WTC11 (cell line): ENCODE measurements around the gene NFXL1. TPM values are rescaled to one million over a fixed set of nuclear protein-coding genes. Genes with fewer than 3 reads are reported as not detected.

Experiments
- ATAC-seq: fragments of 200-7000 bp; cut with Tn5 transposase; 2 replicates; pipeline ENCODE4 v1.10.0; 2021; ENCODE audit warnings: mild to moderate bottlenecking, moderate library complexity
- CTCF ChIA-PET: fragments of 300-600 bp; sonication (Branson Sonifier 250); formaldehyde crosslinking; loops from one replicate; lab custom pipeline; 2021; ENCODE audit warnings: antibody characterized with exemption; lab: Charles Lee
- POLR2A ChIA-PET: fragments of 350-600 bp; sonication (Branson Sonifier 250); formaldehyde crosslinking; loops from one replicate; lab custom pipeline; 2021; ENCODE audit warnings: antibody characterized with exemption; lab: Charles Lee
- DNase-seq: peaks from one replicate; pipeline ENCODE4 v3.0.0; 2021; ENCODE audit warnings: low spot score
- H3K27ac Mint-ChIP-seq: 2 replicates; pipeline ENCODE4 v1.8.0; 2021; ENCODE audit warnings: mixed read lengths
- H3K27me3 Mint-ChIP-seq: 2 replicates; pipeline ENCODE4 v1.8.0; 2021; ENCODE audit warnings: low read depth, mild to moderate bottlenecking, moderate library complexity, mixed read lengths
- H3K36me3 Mint-ChIP-seq: 2 replicates; pipeline ENCODE4 v1.8.0; 2021; ENCODE audit warnings: mixed read lengths
- H3K4me1 Mint-ChIP-seq: 2 replicates; pipeline ENCODE4 v1.8.0; 2022; ENCODE audit warnings: mixed read lengths
- H3K4me3 Mint-ChIP-seq: 2 replicates; pipeline ENCODE4 v1.8.0; 2021; ENCODE audit warnings: mild to moderate bottlenecking, moderate library complexity, mixed read lengths
- H3K9me3 Mint-ChIP-seq: 2 replicates; pipeline ENCODE4 v1.8.0; 2021; ENCODE audit warnings: mixed read lengths
- AR ChIP-seq: fragments of 250-450 bp; sonication (Bioruptor Pico); IDR thresholded peaks from 2 replicates; pipeline ENCODE4 v1.9.0; 2021; ENCODE audit warnings: mild to moderate bottlenecking
- CREM ChIP-seq: sonication (generic); formaldehyde crosslinking; IDR thresholded peaks from 2 replicates; pipeline ENCODE4 v1.8.1; 2022; ENCODE audit warnings: mild to moderate bottlenecking, missing genetic modification reagents, moderate library complexity
- E2F1 ChIP-seq: sonication (generic); formaldehyde crosslinking; IDR thresholded peaks from 2 replicates; pipeline ENCODE4 v1.8.0; 2022; ENCODE audit warnings: mild to moderate bottlenecking, missing genetic modification reagents
- E2F4 ChIP-seq: sonication (generic); formaldehyde crosslinking; IDR thresholded peaks from 2 replicates; pipeline ENCODE4 v1.8.1; 2022; ENCODE audit warnings: low read depth, mild to moderate bottlenecking, moderate library complexity, missing genetic modification reagents, borderline replicate concordance
- FOXP4 ChIP-seq: sonication (generic); formaldehyde crosslinking; IDR thresholded peaks from 2 replicates; pipeline ENCODE4 v1.8.0; 2022; ENCODE audit warnings: mild to moderate bottlenecking, missing genetic modification reagents
- JUN ChIP-seq: sonication (generic); formaldehyde crosslinking; IDR thresholded peaks from 2 replicates; pipeline ENCODE4 v1.8.0; 2023; ENCODE audit warnings: mild to moderate bottlenecking, missing genetic modification reagents
- MXD4 ChIP-seq: fragments of 250-450 bp; sonication (Bioruptor Pico); IDR thresholded peaks from 2 replicates; pipeline ENCODE4 v1.8.0; 2021; ENCODE audit warnings: mild to moderate bottlenecking, moderate library complexity, borderline replicate concordance
- PRDM15 ChIP-seq: sonication (generic); formaldehyde crosslinking; IDR thresholded peaks from 2 replicates; pipeline ENCODE4 v1.8.0; 2022; ENCODE audit warnings: missing genetic modification reagents
- ZNF121 ChIP-seq: sonication (generic); formaldehyde crosslinking; IDR thresholded peaks from 2 replicates; pipeline ENCODE4 v1.8.0; 2023; ENCODE audit warnings: missing genetic modification reagents
- ZNF138 ChIP-seq: sonication (generic); formaldehyde crosslinking; conservative IDR thresholded peaks from 2 replicates; pipeline ENCODE4 v1.8.1; 2022; ENCODE audit warnings: mild to moderate bottlenecking, moderate library complexity, missing genetic modification reagents
- ZNF232 ChIP-seq: sonication (generic); formaldehyde crosslinking; IDR thresholded peaks from 2 replicates; pipeline ENCODE4 v1.8.0; 2022; ENCODE audit warnings: mild to moderate bottlenecking, missing genetic modification reagents
- ZNF281 ChIP-seq: sonication (generic); formaldehyde crosslinking; IDR thresholded peaks from 2 replicates; pipeline ENCODE4 v1.8.0; 2023; ENCODE audit warnings: mild to moderate bottlenecking, missing genetic modification reagents
- ZNF317 ChIP-seq: sonication (generic); formaldehyde crosslinking; IDR thresholded peaks from 2 replicates; pipeline ENCODE4 v1.8.1; 2023; ENCODE audit warnings: low read depth, mild to moderate bottlenecking, moderate library complexity, missing genetic modification reagents, borderline replicate concordance
- total RNA-seq: library from RNA; stranded (reverse); gene quantifications from 3 replicates; pipeline ENCODE4 v1.2.3, GENCODE V29; 2021

Gene NFXL1
- total RNA-seq, 1 experiment from 2014 or later = 30.2 TPM

- Mint-ChIP-seq H3K36me3 (peaks cover 9% of the 10 kb centered on the region; the same call in 1 of the 2 replicates), H3K9me3 (peaks cover 15% of the 10 kb centered on the region), H3K4me1 (peaks cover 28% of the 10 kb centered on the region), H3K27me3 (peaks cover 10% of the 10 kb centered on the region; the same call in 1 of the 2 replicates), H3K4me3 (peak overlapping the region; percentile 84), H3K27ac (no peak overlapping the region)
- POLR2A ChIA-PET = interaction anchor here (2.2 kb wide), 1 partner anchor 137 kb away, joined by 5 read pairs; no protein-coding TSS in a partner anchor
- TF ChIP-seq E2F4 (CRISPR knock-in tag) (no peak), ZNF121 (CRISPR knock-in tag) (no peak), E2F1 (CRISPR knock-in tag) (no peak), PRDM15 (CRISPR knock-in tag) (no peak), CREM (no peak), ZNF281 (CRISPR knock-in tag) (no peak), FOXP4 (CRISPR knock-in tag) (no peak), ZNF317 (no peak), JUN (CRISPR knock-in tag) (no peak)
- DNase-seq (no peak), ATAC-seq (0 out of 2 replicates have a peak, but pooled peaks have one; percentile 1)
- CTCF ChIA-PET = interaction anchor here (0.5 to 8.0 kb wide), 12 partner anchors 11 to 167 kb away, joined by 3 to 470 read pairs (median 13); partner anchors contain the start of gene NFXL1
Measured at GRCh38 chr4:47835494-47835893, 78.9 kb downstream of the NFXL1 start.

- Mint-ChIP-seq H3K9me3 (peaks cover 15% of the 10 kb centered on the region), H3K4me3 (no peak overlapping the region), H3K36me3 (peaks cover 9% of the 10 kb centered on the region; the same call in 1 of the 2 replicates), H3K27me3 (no peaks in the 10 kb centered on the region; the same call in 1 of the 2 replicates), H3K4me1 (peaks cover 12% of the 10 kb centered on the region), H3K27ac (no peak overlapping the region)
- no peak for ATAC-seq
- DNase-seq = no peak
- TF ChIP-seq E2F4 (CRISPR knock-in tag) (no peak), JUN (CRISPR knock-in tag) (no peak), FOXP4 (CRISPR knock-in tag) (no peak), AR (CRISPR knock-in tag) (no peak), ZNF138 (CRISPR knock-in tag) (no peak), MXD4 (CRISPR knock-in tag) (no peak), ZNF232 (CRISPR knock-in tag) (no peak)
- ChIA-PET CTCF (no interaction called here), POLR2A (interaction anchor here (0.6 kb wide), 1 partner anchor 862 kb away, joined by 3 read pairs; no protein-coding TSS in a partner anchor)
Measured at GRCh38 chr4:47831026-47831679, 83.2 kb downstream of the NFXL1 start.
